NCI-H526 (cell line): ENCODE data around the gene TPSD1.
"Not testable (repeated sequence)": the region's sequence is repeated elsewhere in the genome, so short reads cannot be mapped to it uniquely, and the experiment has no call there.

Experiments used
- DNase-seq, 2 experiments: peaks; one replicate each; lab custom pipeline; 2025; lab: John Stamatoyannopoulos, UW

TPSD1 gene

GRCh38 chr16:1241081-1241480 lies 14.8 kb upstream of the TPSD1 start:
- not testable (repeated sequence) for DNase-seq

GRCh38 chr16:1243363-1243762 lies 12.5 kb upstream of the TPSD1 start:
- not testable (repeated sequence) for DNase-seq

GRCh38 chr16:1243907-1244850 lies 11.7 kb upstream of the TPSD1 start:
- DNase-seq = not testable (repeated sequence)

GRCh38 chr16:1244881-1245280 lies 11.0 kb upstream of the TPSD1 start:
- no peak for DNase-seq

GRCh38 chr16:1245452-1246020 lies 10.3 kb upstream of the TPSD1 start:
- no peak for DNase-seq

GRCh38 chr16:1247903-1248537 lies 7.8 kb upstream of the TPSD1 start:
- not testable (repeated sequence) for DNase-seq

GRCh38 chr16:1249031-1249755 lies 6.7 kb upstream of the TPSD1 start:
- not testable (repeated sequence) for DNase-seq

GRCh38 chr16:1253701-1254364 lies 2.0 kb upstream of the TPSD1 start:
- not testable (repeated sequence) for DNase-seq

GRCh38 chr16:1254821-1255220 lies 1.0 kb upstream of the TPSD1 start:
- not testable (repeated sequence) for DNase-seq

GRCh38 chr16:1256296-1256873 lies 516 bp downstream of the TPSD1 start:
- not testable (repeated sequence) for DNase-seq

GRCh38 chr16:1256874-1257322 lies 1.0 kb downstream of the TPSD1 start:
- DNase-seq = no peak

GRCh38 chr16:1257561-1258224 lies 1.8 kb downstream of the TPSD1 start:
- DNase-seq = no peak

- DNase-seq = no peak
These were observed 2.3 kb downstream of the TPSD1 start for GRCh38 chr16:1258225-1258600.

- no peak for DNase-seq
These were observed 3.3 kb downstream of the TPSD1 start for GRCh38 chr16:1258906-1259759.

GRCh38 chr16:1259760-1260068 lies 3.8 kb downstream of the TPSD1 start:
- no peak for DNase-seq

- DNase-seq = no peak
These were observed 4.3 kb downstream of the TPSD1 start for GRCh38 chr16:1260101-1260680.

GRCh38 chr16:1261131-1261892 lies 5.4 kb downstream of the TPSD1 start:
- DNase-seq = peak; percentile 26 to 58

- no peak for DNase-seq
These were observed 6.5 kb downstream of the TPSD1 start for GRCh38 chr16:1262210-1262845.
